IPS-18a (cell line): Measurements from ENCODE around the gene METAP2.
A peak's percentile ranks its signal among the peaks of the same experiment; 100 is the strongest.
"Not testable (repeated sequence)": the region's sequence is repeated elsewhere in the genome, so short reads cannot be mapped to it uniquely, and the experiment has no call there.

Experiments
- H3K27ac ChIP-seq: one replicate; pipeline ENCODE4 v1.5.1; 2013; ENCODE audit warnings: low read length
- H3K27me3 ChIP-seq: one replicate; pipeline ENCODE4 v1.6.1; 2013; ENCODE audit warnings: mild to moderate bottlenecking, low read length; ENCODE audit not compliant: control insufficient read depth, insufficient read depth
- H3K36me3 ChIP-seq: one replicate; pipeline ENCODE4 v1.6.1; 2013; ENCODE audit warnings: low read depth, low read length; ENCODE audit not compliant: control insufficient read depth
- H3K4me1 ChIP-seq: one replicate; pipeline ENCODE4 v1.6.1; 2013; ENCODE audit warnings: low read depth, low read length; ENCODE audit not compliant: control insufficient read depth
- H3K4me3 ChIP-seq: one replicate; pipeline ENCODE4 v1.5.1; 2013; ENCODE audit warnings: low read length
- H3K9ac ChIP-seq: one replicate; pipeline ENCODE4 v1.6.1; 2013; ENCODE audit warnings: mild to moderate bottlenecking, low read length, moderate library complexity
- H3K9me3 ChIP-seq: one replicate; pipeline ENCODE4 v1.6.1; 2013; ENCODE audit warnings: low read depth, low read length; ENCODE audit not compliant: control insufficient read depth

METAP2 gene

GRCh38 chr12:95463776-95464175 lies 10.2 kb upstream of the METAP2 start:
- H3K9me3 ChIP-seq, H3K36me3 ChIP-seq, H3K9ac ChIP-seq, H3K27ac ChIP-seq, H3K4me3 ChIP-seq, H3K27me3 ChIP-seq, H3K4me1 ChIP-seq: not testable (repeated sequence)

- Histone ChIP-seq H3K36me3 (no peaks in the 10 kb centered on the region), H3K4me3 (no peak overlapping the region), H3K4me1 (no peaks in the 10 kb centered on the region), H3K9ac (no peak overlapping the region), H3K27me3 (no peaks in the 10 kb centered on the region), H3K9me3 (no peaks in the 10 kb centered on the region), H3K27ac (no peak overlapping the region)
Observed at GRCh38 chr12:95465275-95465674, 8.7 kb upstream of the METAP2 start.

- Histone ChIP-seq H3K27me3 (no peaks in the 10 kb centered on the region), H3K4me3 (no peak overlapping the region), H3K9me3 (no peaks in the 10 kb centered on the region), H3K36me3 (no peaks in the 10 kb centered on the region), H3K4me1 (peaks cover 5% of the 10 kb centered on the region), H3K27ac (no peak overlapping the region), H3K9ac (no peak overlapping the region)
Observed at GRCh38 chr12:95470300-95470699, 3.7 kb upstream of the METAP2 start.

- peak overlapping the region; percentile 99 for H3K9ac ChIP-seq
- H3K27me3 ChIP-seq = no peaks in the 10 kb centered on the region
- no peaks in the 10 kb centered on the region for H3K9me3 ChIP-seq
- peak overlapping the region; percentile 96 for H3K4me3 ChIP-seq
- peaks cover 22% of the 10 kb centered on the region for H3K36me3 ChIP-seq
- peaks cover 6% of the 10 kb centered on the region for H3K4me1 ChIP-seq
- H3K27ac ChIP-seq = peak overlapping the region; percentile 51
Observed at GRCh38 chr12:95473231-95473883, 595 bp upstream of the METAP2 start.

- Histone ChIP-seq H3K9ac (peak overlapping the region; percentile 99), H3K27me3 (no peaks in the 10 kb centered on the region), H3K36me3 (peaks cover 32% of the 10 kb centered on the region), H3K4me1 (peaks cover 6% of the 10 kb centered on the region), H3K9me3 (no peaks in the 10 kb centered on the region), H3K27ac (no peak overlapping the region), H3K4me3 (peak overlapping the region; percentile 96)
Observed at GRCh38 chr12:95474660-95474958, 657 bp downstream of the METAP2 start.

GRCh38 chr12:95480230-95480629 lies 6.3 kb downstream of the METAP2 start:
- Histone ChIP-seq H3K9me3 (no peaks in the 10 kb centered on the region), H3K36me3 (peaks cover 55% of the 10 kb centered on the region), H3K4me3 (no peak overlapping the region), H3K27ac (no peak overlapping the region), H3K9ac (no peak overlapping the region), H3K27me3 (no peaks in the 10 kb centered on the region), H3K4me1 (peaks cover 2% of the 10 kb centered on the region)

- peaks cover 55% of the 10 kb centered on the region for H3K36me3 ChIP-seq
- no peaks in the 10 kb centered on the region for H3K4me1 ChIP-seq
- H3K27me3 ChIP-seq = no peaks in the 10 kb centered on the region
- H3K9me3 ChIP-seq = no peaks in the 10 kb centered on the region
- H3K9ac ChIP-seq = no peak overlapping the region
- H3K27ac ChIP-seq = no peak overlapping the region
- no peak overlapping the region for H3K4me3 ChIP-seq
Observed at GRCh38 chr12:95481072-95481471, 7.1 kb downstream of the METAP2 start.

- no peaks in the 10 kb centered on the region for H3K9me3 ChIP-seq
- no peaks in the 10 kb centered on the region for H3K27me3 ChIP-seq
- H3K9ac ChIP-seq = no peak overlapping the region
- peaks cover 55% of the 10 kb centered on the region for H3K36me3 ChIP-seq
- H3K27ac ChIP-seq = no peak overlapping the region
- no peaks in the 10 kb centered on the region for H3K4me1 ChIP-seq
- H3K4me3 ChIP-seq = no peak overlapping the region
Observed at GRCh38 chr12:95481888-95482287, 7.9 kb downstream of the METAP2 start.

- not testable (repeated sequence) for H3K4me1 ChIP-seq, H3K4me3 ChIP-seq, H3K27ac ChIP-seq, H3K9me3 ChIP-seq, H3K27me3 ChIP-seq, H3K9ac ChIP-seq
- peaks cover 54% of the 10 kb centered on the region for H3K36me3 ChIP-seq
Observed at GRCh38 chr12:95482564-95482963, 8.6 kb downstream of the METAP2 start.

- Histone ChIP-seq H3K36me3 (peaks cover 51% of the 10 kb centered on the region), H3K4me1 (no peaks in the 10 kb centered on the region), H3K27ac (no peak overlapping the region), H3K27me3 (no peaks in the 10 kb centered on the region), H3K9ac (no peak overlapping the region), H3K4me3 (no peak overlapping the region), H3K9me3 (no peaks in the 10 kb centered on the region)
Observed at GRCh38 chr12:95484524-95484923, 10.6 kb downstream of the METAP2 start.

- Histone ChIP-seq H3K27ac (no peak overlapping the region), H3K4me1 (no peaks in the 10 kb centered on the region), H3K9ac (no peak overlapping the region), H3K4me3 (no peak overlapping the region), H3K36me3 (peaks cover 46% of the 10 kb centered on the region), H3K27me3 (no peaks in the 10 kb centered on the region), H3K9me3 (no peaks in the 10 kb centered on the region)
Observed at GRCh38 chr12:95487024-95487423, 13.1 kb downstream of the METAP2 start.

GRCh38 chr12:95492462-95492861 lies 18.5 kb downstream of the METAP2 start:
- H3K4me1 ChIP-seq = no peaks in the 10 kb centered on the region
- H3K36me3 ChIP-seq = peaks cover 61% of the 10 kb centered on the region
- H3K4me3 ChIP-seq = no peak overlapping the region
- no peaks in the 10 kb centered on the region for H3K9me3 ChIP-seq
- no peak overlapping the region for H3K9ac ChIP-seq
- no peak overlapping the region for H3K27ac ChIP-seq
- H3K27me3 ChIP-seq = no peaks in the 10 kb centered on the region
